HepG2 (cell line): Measurements from ENCODE around the gene H6PD. TPM values are rescaled to one million over a fixed set of nuclear protein-coding genes. Genes with fewer than 3 reads are reported as not detected.

ENCODE experiments used
- ATAC-seq: fragments of 200-7000 bp; cut with Tn5 transposase; 3 replicates; pipeline ENCODE4 v1.9.1; 2020; ENCODE audit warnings: mild to moderate bottlenecking, moderate library complexity
- BruUV-seq: library from RNA; stranded (reverse); fragments of 400-500 nt; replicated peaks from 2 replicates; lab custom pipeline; 2021; lab: Mats Ljungman, UMichigan
- CTCF ChIA-PET: fragments of 300-600 bp; formaldehyde crosslinking; extraction: SDS; loops from one replicate; lab custom pipeline; 2021; ENCODE audit warnings: low total read pairs, inconsistent platforms, low intra/inter-chr PET ratio; lab: Yijun Ruan, JAX
- POLR2A ChIA-PET: fragments of 350-600 bp; sonication (Branson Sonifier 250); formaldehyde crosslinking; loops from one replicate; lab custom pipeline; 2020; ENCODE audit warnings: antibody characterized with exemption, inconsistent platforms; lab: Yijun Ruan, JAX
- DNase-seq: peaks from one replicate; pipeline ENCODE4 v3.0.0-alpha.2; 2015; ENCODE audit warnings: low spot score
- FAIRE-seq: peaks from 3 replicates; lab custom pipeline; 2011; peaks lifted over from hg19 to GRCh38; lab: Jason Lieb, UNC
- H2AFZ ChIP-seq: one replicate; pipeline ENCODE4 v1.6.1; 2011; ENCODE audit warnings: low read length, inconsistent platforms
- H3K27ac ChIP-seq: fragments of 300-600 bp; 3 replicates; pipeline ENCODE4 v1.8.0; 2011; ENCODE audit warnings: mixed run types, mild to moderate bottlenecking, mixed read lengths, low read length, inconsistent platforms; ENCODE audit not compliant: insufficient read depth; ENCODE audit errors: extremely low read length
- H3K27me3 ChIP-seq, 2 experiments: fragments of 200-600 bp in 1 of 2; 2 replicates in 1 of 2; 3 replicates in 1 of 2; pipeline versions ENCODE4 v1.6.0 to v1.8.0; 2011; ENCODE audit warnings: low read length in 2 of 2, mild to moderate bottlenecking in 2 of 2, moderate library complexity in 2 of 2, inconsistent platforms in 1 of 2; ENCODE audit not compliant: insufficient read depth in 2 of 2, control insufficient read depth in 1 of 2
- H3K36me3 ChIP-seq, 2 experiments: fragments of 200-600 bp in 1 of 2; replicated peaks in 1 of 2; 2 replicates in 1 of 2; 3 replicates in 1 of 2; pipeline versions ENCODE4 v1.5.1 to v1.8.0; 2011; ENCODE audit warnings: low read length in 2 of 2, inconsistent platforms in 1 of 2; ENCODE audit not compliant: insufficient read depth in 2 of 2, control insufficient read depth in 1 of 2
- H3K4me1 ChIP-seq: 2 replicates; pipeline ENCODE4 v1.5.1; 2012; ENCODE audit warnings: low read length, inconsistent platforms; ENCODE audit not compliant: insufficient read depth
- H3K4me2 ChIP-seq: 2 replicates; pipeline ENCODE4 v1.6.0; 2011; ENCODE audit warnings: low read depth, low read length, inconsistent platforms
- H3K4me3 ChIP-seq, 3 experiments: fragments of 200-600 bp in 1 of 3; sonication (generic), shearing (Covaris generic) in 1 of 3; replicated peaks in 1 of 3; 2 replicates each; pipeline ENCODE4 v1.5.1; 2011 to 2016; ENCODE audit warnings: low read length in 3 of 3, inconsistent platforms in 2 of 3, low read depth in 2 of 3, mild to moderate bottlenecking in 2 of 3, control low read depth in 1 of 3, mixed read lengths in 1 of 3; ENCODE audit not compliant: insufficient read depth in 1 of 3
- H3K79me2 ChIP-seq: one replicate; pipeline ENCODE4 v1.6.1; 2011; ENCODE audit warnings: low read length, inconsistent platforms; ENCODE audit not compliant: insufficient read depth
- H3K9ac ChIP-seq: 2 replicates; pipeline ENCODE4 v1.6.0; 2011; ENCODE audit warnings: mild to moderate bottlenecking, low read depth, low read length, inconsistent platforms; ENCODE audit not compliant: insufficient read depth
- H3K9me3 ChIP-seq: 2 replicates; pipeline ENCODE4 v1.5.1; 2012; ENCODE audit warnings: mild to moderate bottlenecking, low read length
- H4K20me1 ChIP-seq: 2 replicates; pipeline ENCODE4 v1.6.0; 2011; ENCODE audit warnings: inconsistent platforms, mild to moderate bottlenecking, low read length, moderate library complexity; ENCODE audit not compliant: insufficient read depth
- CEBPB ChIP-seq: IDR thresholded peaks from 2 replicates; pipeline ENCODE4 v1.6.1; 2011; ENCODE audit warnings: low read depth, low read length, improper control_type of control experiment, borderline replicate concordance
- JARID2 ChIP-seq: sonication (generic); formaldehyde crosslinking; IDR thresholded peaks from 2 replicates; pipeline ENCODE4 v1.8.1; 2023; ENCODE audit warnings: missing genetic modification reagents, inconsistent platforms; ENCODE audit not compliant: insufficient replicate concordance
- NFKB2 ChIP-seq: sonication (generic); formaldehyde crosslinking; IDR thresholded peaks from 2 replicates; pipeline ENCODE4 v1.4.0; 2020; ENCODE audit warnings: missing genetic modification reagents, borderline replicate concordance
- SATB2 ChIP-seq: sonication (generic); formaldehyde crosslinking; IDR thresholded peaks from 2 replicates; pipeline ENCODE4 v1.5.0; 2020; ENCODE audit warnings: missing genetic modification reagents
- SOX13 ChIP-seq, 3 experiments: fragments of 450-650 bp in 1 of 3; sonication (generic) in 1 of 3; formaldehyde crosslinking in 1 of 3; IDR thresholded peaks in 2 of 3; conservative IDR thresholded peaks in 1 of 3; 2 replicates each; pipeline versions ENCODE4 v1.5.0 to v1.6.1; 2016 to 2020; ENCODE audit warnings: antibody characterized with exemption in 1 of 3, mild to moderate bottlenecking in 1 of 3, missing compliant biosample characterization in 1 of 3, missing genetic modification reagents in 1 of 3, moderate library complexity in 1 of 3
- ZNF143 ChIP-seq: sonication (generic); formaldehyde crosslinking; IDR thresholded peaks from 2 replicates; pipeline ENCODE4 v1.4.0; 2020; ENCODE audit warnings: missing genetic modification reagents
- ZNF768 ChIP-seq: sonication (generic); formaldehyde crosslinking; IDR thresholded peaks from 2 replicates; pipeline ENCODE4 v1.4.0; 2020; ENCODE audit warnings: missing genetic modification reagents
- WGBS: methylation state at CpG from one replicate; pipeline ENCODE4 v1.1.6; 2017; ENCODE audit warnings: low lambda C conversion rate; 5-methylcytosine and 5-hydroxymethylcytosine counted together
- in situ Hi-C: cut with HindIII; loops from 2 replicates; pipeline ENCODE4 v1.10.0; 2017; ENCODE audit warnings: low pct_unique_long_range_greater_than_20kb; ENCODE audit not compliant: extremely low pct_ligation_motif_present
- intact Hi-C: fragments of 100-400 bp; cut with micrococcal nuclease; formaldehyde crosslinking; loops from one replicate; pipeline ENCODE4 v1.10.0; 2022; ENCODE audit not compliant: unreplicated experiment
- polyA plus RNA-seq, 8 experiments: library from polyadenylated mRNA; depleted of rRNA in 3 of 8; stranded (reverse) in 7 of 8; unstranded in 1 of 8; fragments of >200 nt; fragmentation: Illumina TruSeq in 4 of 8; extraction: Trizol in 4 of 8; gene quantifications; 2 replicates each; pipeline versions ENCODE4 v1.2.1 to v1.2.3, GENCODE V29; 2011 to 2016; ENCODE audit warnings: low read depth in 4 of 8, missing spikeins in 1 of 8, mixed read lengths in 1 of 8; ENCODE audit not compliant: insufficient read depth in 1 of 8
- total RNA-seq, 5 experiments: library from RNA; depleted of rRNA; stranded (reverse); fragments of >200 nt; fragmentation: Illumina TruSeq; extraction: Trizol; gene quantifications; 2 replicates each; pipeline ENCODE4 v1.2.3, GENCODE V29; 2016; ENCODE audit warnings: low read depth in 1 of 5
- TF ChIP-seq, protein P1 (sequence below): sonication (generic); IDR thresholded peaks from 2 replicates; pipeline ENCODE4 v1.6.1; 2016; ENCODE audit warnings: low read depth, borderline replicate concordance
- TF ChIP-seq, protein P2 (sequence below): sonication (generic); formaldehyde crosslinking; IDR thresholded peaks from 2 replicates; pipeline ENCODE4 v1.8.1; 2023; ENCODE audit warnings: missing genetic modification reagents, mild to moderate bottlenecking, borderline replicate concordance
- TF ChIP-seq, protein P3 (sequence below): sonication (generic); formaldehyde crosslinking; IDR thresholded peaks from 2 replicates; pipeline ENCODE4 v1.4.0; 2020; ENCODE audit warnings: mild to moderate bottlenecking, missing genetic modification reagents
- TF ChIP-seq, protein P4 (sequence below): sonication (generic); formaldehyde crosslinking; IDR thresholded peaks from 2 replicates; pipeline ENCODE4 v1.5.1; 2020; ENCODE audit warnings: mild to moderate bottlenecking, missing genetic modification reagents, borderline replicate concordance

The H6PD gene
- total and polyA plus RNA-seq, 2 of the 13 experiments (the other 11 are each of a cell fraction or from before 2014, with no cell fraction given) = 9.3 to 14.1 TPM

DNA sequence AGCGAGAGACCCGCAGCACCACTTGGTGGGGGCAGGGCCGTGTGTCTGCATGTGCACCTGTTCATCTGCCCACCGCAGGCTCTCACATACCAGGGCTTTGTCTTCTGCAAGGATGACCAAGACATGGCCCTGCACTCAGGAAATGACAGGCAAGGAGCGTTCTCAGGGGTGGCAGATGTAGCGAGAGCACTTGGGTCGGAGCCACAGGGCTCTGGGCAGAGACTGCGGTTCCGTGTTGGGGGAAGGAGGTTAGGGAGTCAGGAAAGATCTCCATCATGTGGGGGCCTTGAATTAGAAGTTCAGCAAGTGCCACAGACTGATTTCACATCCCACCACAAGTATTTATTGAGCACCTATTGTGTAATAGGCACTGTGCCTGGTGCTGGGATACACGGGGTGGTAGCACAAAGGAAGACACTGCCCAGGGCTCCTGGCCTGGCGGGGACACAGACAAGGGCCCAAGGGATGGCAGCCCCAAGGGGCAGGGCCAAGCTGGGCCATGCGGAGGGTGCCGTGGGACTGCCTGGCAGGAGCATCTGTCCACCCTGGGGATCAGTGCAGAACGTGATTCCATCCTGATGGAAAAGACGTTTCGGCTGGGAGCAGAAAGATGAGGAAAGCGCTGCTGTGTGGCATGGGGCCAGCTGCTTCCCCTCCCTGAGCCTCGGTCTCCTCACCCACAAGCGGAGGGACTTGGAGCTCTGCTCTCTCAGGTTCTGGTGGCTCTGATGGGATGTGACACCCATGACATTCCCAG is 46.7 kb downstream of the H6PD start:
- intact Hi-C loops (no loop called here), in situ Hi-C loops (no loop called here)
- ChIA-PET POLR2A (interaction anchor here (2.2 to 2.4 kb wide), 2 partner anchors 8 to 119 kb away, joined by 5 to 10 read pairs; no protein-coding TSS in a partner anchor), CTCF (no interaction called here)
- FAIRE-seq (no peak), ATAC-seq (no peak), DNase-seq (no peak)
- no peaks in the 10 kb centered on the region for H3K79me2 ChIP-seq
- no peaks in the 10 kb centered on the region for H4K20me1 ChIP-seq
- no peaks in the 10 kb centered on the region for H3K9me3 ChIP-seq
- H3K4me2 ChIP-seq = peak overlapping the region; percentile 84; the same call in 1 of the 2 replicates
- no peak overlapping the region for H2AFZ ChIP-seq
- no peak overlapping the region for H3K27ac ChIP-seq
- peak overlapping the region in 1 of 3 experiments; percentile 61; a peak in 2 of 6 replicates for H3K4me3 ChIP-seq
- no peaks in the 10 kb centered on the region for H3K27me3 ChIP-seq
- H3K9ac ChIP-seq = no peak overlapping the region
- H3K4me1 ChIP-seq = peaks cover 51% of the 10 kb centered on the region
- BruUV-seq = no TSS peak
- 56% methylated on average over 16 of the region's 19 CpGs for WGBS
- no peaks in the 10 kb centered on the region for H3K36me3 ChIP-seq
- TF ChIP-seq, protein P1, sequence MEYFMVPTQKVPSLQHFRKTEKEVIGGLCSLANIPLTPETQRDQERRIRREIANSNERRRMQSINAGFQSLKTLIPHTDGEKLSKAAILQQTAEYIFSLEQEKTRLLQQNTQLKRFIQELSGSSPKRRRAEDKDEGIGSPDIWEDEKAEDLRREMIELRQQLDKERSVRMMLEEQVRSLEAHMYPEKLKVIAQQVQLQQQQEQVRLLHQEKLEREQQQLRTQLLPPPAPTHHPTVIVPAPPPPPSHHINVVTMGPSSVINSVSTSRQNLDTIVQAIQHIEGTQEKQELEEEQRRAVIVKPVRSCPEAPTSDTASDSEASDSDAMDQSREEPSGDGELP = no peak
- no peak for TF ChIP-seq SATB2
- peak; percentile 12; the same call in 1 of the 2 replicates for TF ChIP-seq ZNF143
- TF ChIP-seq SOX13 (IDR thresholded peaks at IDR 0.05) = no peak
- TF ChIP-seq SOX13 (CRISPR knock-in tag; conservative IDR thresholded peaks at IDR 0.05 in 1 of 2, IDR thresholded peaks at IDR 0.05 in 1 of 2) = no peak
- TF ChIP-seq CEBPB = peak; percentile 70
- TF ChIP-seq ZNF768 (CRISPR knock-in tag) = peak; percentile 97
- TF ChIP-seq, protein P2, sequence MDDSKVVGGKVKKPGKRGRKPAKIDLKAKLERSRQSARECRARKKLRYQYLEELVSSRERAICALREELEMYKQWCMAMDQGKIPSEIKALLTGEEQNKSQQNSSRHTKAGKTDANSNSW (CRISPR knock-in tag) = no peak
- TF ChIP-seq NFKB2 (CRISPR knock-in tag) = peak; percentile 33; the same call in 1 of the 2 replicates
- TF ChIP-seq, protein P3, sequence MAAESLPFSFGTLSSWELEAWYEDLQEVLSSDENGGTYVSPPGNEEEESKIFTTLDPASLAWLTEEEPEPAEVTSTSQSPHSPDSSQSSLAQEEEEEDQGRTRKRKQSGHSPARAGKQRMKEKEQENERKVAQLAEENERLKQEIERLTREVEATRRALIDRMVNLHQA (CRISPR knock-in tag) = no peak
- TF ChIP-seq, protein P4, sequence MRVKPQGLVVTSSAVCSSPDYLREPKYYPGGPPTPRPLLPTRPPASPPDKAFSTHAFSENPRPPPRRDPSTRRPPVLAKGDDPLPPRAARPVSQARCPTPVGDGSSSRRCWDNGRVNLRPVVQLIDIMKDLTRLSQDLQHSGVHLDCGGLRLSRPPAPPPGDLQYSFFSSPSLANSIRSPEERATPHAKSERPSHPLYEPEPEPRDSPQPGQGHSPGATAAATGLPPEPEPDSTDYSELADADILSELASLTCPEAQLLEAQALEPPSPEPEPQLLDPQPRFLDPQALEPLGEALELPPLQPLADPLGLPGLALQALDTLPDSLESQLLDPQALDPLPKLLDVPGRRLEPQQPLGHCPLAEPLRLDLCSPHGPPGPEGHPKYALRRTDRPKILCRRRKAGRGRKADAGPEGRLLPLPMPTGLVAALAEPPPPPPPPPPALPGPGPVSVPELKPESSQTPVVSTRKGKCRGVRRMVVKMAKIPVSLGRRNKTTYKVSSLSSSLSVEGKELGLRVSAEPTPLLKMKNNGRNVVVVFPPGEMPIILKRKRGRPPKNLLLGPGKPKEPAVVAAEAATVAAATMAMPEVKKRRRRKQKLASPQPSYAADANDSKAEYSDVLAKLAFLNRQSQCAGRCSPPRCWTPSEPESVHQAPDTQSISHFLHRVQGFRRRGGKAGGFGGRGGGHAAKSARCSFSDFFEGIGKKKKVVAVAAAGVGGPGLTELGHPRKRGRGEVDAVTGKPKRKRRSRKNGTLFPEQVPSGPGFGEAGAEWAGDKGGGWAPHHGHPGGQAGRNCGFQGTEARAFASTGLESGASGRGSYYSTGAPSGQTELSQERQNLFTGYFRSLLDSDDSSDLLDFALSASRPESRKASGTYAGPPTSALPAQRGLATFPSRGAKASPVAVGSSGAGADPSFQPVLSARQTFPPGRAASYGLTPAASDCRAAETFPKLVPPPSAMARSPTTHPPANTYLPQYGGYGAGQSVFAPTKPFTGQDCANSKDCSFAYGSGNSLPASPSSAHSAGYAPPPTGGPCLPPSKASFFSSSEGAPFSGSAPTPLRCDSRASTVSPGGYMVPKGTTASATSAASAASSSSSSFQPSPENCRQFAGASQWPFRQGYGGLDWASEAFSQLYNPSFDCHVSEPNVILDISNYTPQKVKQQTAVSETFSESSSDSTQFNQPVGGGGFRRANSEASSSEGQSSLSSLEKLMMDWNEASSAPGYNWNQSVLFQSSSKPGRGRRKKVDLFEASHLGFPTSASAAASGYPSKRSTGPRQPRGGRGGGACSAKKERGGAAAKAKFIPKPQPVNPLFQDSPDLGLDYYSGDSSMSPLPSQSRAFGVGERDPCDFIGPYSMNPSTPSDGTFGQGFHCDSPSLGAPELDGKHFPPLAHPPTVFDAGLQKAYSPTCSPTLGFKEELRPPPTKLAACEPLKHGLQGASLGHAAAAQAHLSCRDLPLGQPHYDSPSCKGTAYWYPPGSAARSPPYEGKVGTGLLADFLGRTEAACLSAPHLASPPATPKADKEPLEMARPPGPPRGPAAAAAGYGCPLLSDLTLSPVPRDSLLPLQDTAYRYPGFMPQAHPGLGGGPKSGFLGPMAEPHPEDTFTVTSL = 0 out of 2 replicates have a peak, but pooled peaks have one; percentile 23
- TF ChIP-seq JARID2 (CRISPR knock-in tag) = no peak
